ENCODE results near the gene ULK4. TPM values are rescaled to one million over a fixed set of nuclear protein-coding genes. Genes with fewer than 3 reads are reported as not detected.

ULK4 gene
- total and polyA plus RNA-seq, 9 of the 15 experiments (the other 6 are each of a cell fraction or from before 2014, with no cell fraction given) = 3.0 to 5.9 (median 3.5) TPM

GRCh38 chr3:41700155-41700554 lies 261.7 kb downstream of the ULK4 start (continued):
- no peak for TF ChIP-seq NKRF (IDR thresholded peaks at IDR 0.05; ENCODE audit: borderline replicate concordance)
- TF ChIP-seq THRB (CRISPR knock-in tag; conservative IDR thresholded peaks at IDR 0.05) = no peak
- TF ChIP-seq ZNF212 (CRISPR knock-in tag; IDR thresholded peaks at IDR 0.05) = no peak
- TF ChIP-seq HDAC2 (IDR thresholded peaks at IDR 0.05) = 0 out of 2 replicates have a peak, but pooled peaks have one; percentile 29
- peak; percentile 83; the same call in 1 of the 2 replicates for TF ChIP-seq EP300 (IDR thresholded peaks at IDR 0.05; ENCODE audit: low read length)
- TF ChIP-seq CREB1 (IDR thresholded peaks at IDR 0.05) = peak; percentile 69; the same call in 1 of the 2 replicates
- TF ChIP-seq CREB1 (CRISPR knock-in tag; IDR thresholded peaks at IDR 0.05) = no peak
- TF ChIP-seq SIX5 (IDR thresholded peaks at IDR 0.05; ENCODE audit: borderline replicate concordance in 1 of 2, insufficient read depth in 1 of 2, low read depth in 1 of 2, low read length in 2 of 2) = no peak
- no peak for TF ChIP-seq ZNF280A (IDR thresholded peaks at IDR 0.05; ENCODE audit: low read depth, partially characterized antibody)

All from K562 (cell line).